Hindlimb muscle (tissue), 1 donor: ENCODE data around the gene OPCML. TPM values are rescaled to one million over a fixed set of nuclear protein-coding genes. Genes with fewer than 3 reads are reported as not detected.

Source experiments
- DNase-seq: peaks from one replicate; pipeline ENCODE4 v3.0.0-alpha.2; 2013
- polyA plus RNA-seq: library from polyadenylated mRNA; unstranded; fragments of 120-200 nt; gene quantifications from one replicate; pipeline ENCODE4 v1.2.1, GENCODE V29; 2013; ENCODE audit not compliant: insufficient read length

The OPCML gene
- polyA plus RNA-seq, 1 donor: 1.1 TPM

DNA sequence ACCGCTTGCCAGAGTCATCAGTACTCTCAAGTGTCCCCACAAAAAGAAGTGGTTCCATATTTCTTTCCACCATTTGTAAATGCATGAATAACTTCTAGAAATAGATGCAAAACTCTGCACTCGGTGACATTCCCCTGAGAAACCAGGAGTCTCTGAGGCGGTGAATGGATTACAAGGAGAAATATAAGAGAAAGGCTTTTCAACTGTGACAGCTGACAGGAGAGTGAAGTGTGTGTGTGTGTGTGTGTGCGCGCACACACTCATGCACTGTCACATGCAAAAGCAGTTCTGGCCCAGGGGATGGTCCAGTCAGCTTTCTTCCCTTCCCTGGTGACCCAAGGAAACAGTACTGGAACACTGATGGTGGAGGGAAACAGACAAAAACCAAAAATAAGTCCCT is 710.0 kb downstream of the OPCML start:
- DNase-seq: no peak

DNA sequence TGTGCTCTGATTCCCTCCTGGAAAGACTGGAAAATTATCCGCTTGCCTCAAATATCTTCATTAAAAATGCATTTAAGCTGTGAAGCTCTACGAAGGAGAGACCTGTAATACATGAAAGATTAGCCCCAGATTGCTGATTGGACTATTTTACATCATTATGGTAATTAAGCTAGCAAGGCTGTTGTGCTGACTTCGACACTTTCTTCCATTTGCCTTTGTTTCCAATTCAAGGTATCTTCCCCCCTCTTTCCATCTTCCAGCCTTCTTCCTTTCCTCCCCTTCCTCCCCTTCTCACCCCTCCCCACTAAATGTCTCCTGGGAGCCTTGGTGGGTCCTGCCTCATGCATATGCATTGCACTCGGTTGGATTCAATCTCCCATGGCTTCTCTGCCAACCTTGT is 710.8 kb downstream of the OPCML start:
- DNase-seq: no peak

DNA sequence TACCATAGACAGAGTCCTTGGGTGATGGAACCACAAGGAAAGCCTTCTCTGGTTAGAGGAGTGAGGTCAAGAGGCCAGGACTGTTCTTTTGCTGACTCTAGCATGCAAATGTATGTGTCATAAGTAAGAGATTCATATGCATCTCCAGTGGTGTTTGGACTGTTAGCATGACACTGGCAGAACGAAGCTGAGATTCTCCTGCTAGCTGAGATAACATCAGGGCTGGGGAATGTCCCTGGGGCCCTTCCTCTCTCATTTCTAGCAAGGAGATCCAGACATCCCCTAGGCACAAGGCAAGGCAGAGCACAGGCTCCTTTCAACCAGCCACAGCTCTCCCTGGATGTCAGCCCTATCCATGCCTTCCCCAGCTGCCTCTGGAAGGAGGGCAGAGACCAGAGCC is 711.3 kb downstream of the OPCML start:
- DNase-seq: no peak

DNA sequence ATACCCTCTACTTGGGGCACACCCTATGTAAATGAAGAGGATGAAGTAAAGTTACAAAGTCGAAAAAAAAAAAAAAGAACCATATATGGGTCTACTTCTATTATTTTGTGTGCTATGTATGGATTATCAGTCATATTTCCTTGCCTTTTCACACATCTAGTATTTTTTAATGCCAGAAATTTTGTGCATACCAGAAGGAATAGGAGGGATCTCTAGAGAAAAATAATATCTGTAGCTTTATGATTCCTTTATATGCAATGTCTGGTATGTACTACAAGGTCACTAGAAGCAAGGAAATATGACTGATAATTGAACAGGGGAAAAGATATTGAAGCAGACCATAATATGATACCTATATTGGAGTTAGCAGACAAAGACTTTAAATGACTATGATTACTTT is 713.4 kb downstream of the OPCML start:
- DNase-seq: no peak

DNA sequence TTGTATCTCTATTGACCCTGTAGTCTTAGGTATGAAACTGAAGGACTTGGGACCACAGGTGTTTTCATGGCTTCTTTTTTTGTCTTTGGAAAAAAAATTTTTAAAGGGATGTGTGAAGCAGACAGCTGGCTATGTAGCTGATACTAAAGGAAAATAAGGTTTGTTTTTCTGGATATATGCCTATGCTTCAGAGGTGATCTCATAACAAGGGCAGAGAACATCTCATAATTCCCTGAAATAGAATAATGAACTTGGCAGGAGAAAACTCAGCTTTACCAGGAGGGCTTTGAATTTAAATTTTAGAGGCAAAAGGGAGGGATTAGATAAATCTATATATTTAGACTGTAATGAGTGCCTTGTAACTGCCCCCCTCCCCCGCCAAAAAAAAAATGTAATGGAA is 714.9 kb downstream of the OPCML start:
- DNase-seq: no peak

DNA sequence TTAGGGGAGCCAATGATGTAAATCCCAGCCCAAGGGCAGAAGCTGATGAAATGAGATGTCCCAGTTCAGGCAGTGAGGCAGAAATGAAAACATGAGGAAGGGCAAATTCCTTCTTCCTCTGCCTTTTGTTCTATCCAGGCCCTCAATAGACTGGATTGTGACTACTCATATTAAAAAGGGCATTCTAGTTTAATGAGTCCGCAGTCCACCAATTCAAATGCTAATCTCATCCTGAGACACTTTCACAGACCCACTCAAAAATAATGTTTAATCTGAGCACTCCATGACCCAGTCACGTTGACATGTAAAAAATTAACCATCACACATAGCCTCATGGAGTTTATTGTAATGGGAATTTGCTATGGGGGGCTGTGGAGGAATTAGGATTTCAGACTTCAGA is 717.9 kb downstream of the OPCML start:
- no peak for DNase-seq

DNA sequence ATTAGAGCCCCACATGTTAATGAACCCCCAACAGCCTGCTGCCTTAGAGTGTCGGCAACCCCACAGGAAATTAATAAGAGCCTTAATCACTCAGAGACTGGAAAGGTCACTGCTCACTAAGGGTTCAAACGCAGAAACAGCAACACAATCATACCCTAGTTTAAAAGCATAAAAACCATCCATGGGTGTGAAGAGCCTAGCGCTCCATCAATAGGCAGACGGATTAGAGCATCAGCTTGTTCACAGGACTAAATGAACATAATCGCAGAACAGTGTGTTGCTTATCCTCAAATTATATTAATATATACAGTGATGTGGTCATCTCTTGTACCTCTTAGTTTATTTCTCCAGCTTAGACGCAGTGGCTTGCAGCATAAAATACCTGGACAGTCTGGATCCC is 720.7 kb downstream of the OPCML start:
- no peak for DNase-seq

DNA sequence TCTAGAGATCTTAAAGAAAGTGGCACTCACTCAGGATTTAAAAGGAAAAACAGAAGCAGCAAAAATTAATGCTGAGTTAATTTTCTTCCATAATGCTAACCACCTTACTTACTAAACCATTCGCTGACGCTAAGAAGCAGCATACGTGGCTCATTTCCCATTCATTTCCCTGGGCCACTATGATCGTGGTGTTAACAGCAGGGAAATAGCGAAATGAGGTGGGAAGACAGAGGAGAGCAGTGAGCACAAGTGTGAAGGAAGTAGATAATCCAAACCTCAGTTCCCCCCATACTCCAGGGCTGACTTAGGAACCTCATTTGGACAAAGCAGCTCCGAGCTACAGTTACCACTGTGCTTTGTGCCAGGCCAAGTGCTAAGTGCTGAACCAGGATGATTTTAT is 723.2 kb downstream of the OPCML start:
- DNase-seq: no peak

DNA sequence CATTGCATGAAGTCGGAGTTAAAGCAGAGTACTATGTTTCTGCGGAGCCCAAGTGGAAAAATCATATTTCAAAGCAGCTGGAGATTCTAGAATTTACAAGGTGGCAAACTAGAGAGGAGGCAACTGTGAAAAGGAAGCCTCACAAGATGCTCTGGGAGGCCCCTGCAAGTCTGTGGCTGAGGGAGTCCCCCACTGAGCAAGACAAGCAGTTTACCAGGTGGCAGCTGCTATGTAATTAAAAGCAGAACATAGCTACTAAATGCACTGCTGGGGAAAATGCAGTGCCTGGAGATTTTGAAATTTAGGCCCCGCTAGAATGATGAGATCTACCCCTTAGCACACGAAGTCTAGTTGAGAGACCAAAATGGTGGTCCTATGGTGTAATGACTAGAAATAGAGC is 728.0 kb downstream of the OPCML start:
- DNase-seq: no peak

DNA sequence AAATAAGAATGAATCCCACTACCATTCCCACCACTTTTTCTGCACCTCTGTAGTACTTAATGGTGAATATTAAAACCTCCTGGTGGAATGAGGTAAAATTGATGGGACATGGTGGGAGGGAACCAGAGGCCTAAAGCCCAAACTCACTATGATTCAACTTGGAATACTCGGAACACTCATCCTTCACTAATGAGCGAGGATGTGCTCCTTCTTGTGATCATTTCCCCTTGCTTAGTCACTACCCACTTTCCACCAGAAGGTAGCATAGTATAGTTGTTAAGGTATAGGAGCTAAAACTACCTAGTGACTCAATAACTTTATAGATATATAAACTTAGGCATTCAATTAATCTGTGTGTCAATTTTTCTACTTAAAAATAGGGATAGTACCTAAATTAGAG is 728.9 kb downstream of the OPCML start:
- DNase-seq: no peak

DNA sequence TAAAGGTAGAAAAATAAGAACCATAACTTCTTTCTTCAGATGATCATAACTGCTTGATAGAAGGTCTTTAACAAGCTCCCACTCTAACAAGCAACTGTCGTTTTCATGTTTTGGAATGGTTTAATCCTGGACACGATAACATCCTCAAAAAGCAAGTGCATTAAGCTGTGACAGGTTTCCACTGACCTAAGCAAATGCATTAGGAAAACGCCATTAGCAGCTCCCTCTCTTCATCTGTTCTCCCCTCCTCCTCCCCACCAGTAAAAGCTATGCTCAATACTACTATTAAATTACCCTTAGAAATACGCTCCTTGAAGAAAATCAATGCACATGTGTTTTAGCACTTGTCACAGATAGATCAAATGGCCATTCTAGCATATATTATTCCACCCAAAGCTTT is 729.4 kb downstream of the OPCML start:
- no peak for DNase-seq

DNA sequence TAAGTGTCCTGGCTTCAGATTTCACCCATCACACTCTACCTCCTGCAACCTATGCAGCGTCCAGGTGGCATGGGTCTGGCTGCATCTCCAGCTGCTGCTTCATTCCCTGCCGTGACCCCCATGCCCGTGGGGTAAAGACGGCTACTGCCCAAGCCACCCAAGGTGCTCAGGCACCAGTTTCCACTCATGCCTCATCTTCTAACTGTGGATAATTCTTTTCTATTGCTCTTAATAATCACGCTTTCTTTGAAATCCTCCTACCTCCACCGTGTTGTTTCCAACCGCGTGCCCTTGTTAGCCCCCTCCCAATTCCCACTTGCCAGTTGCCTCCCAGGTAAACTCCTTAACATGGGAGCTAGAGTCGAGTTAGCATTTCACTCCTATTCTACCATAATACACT is 738.5 kb downstream of the OPCML start:
- DNase-seq: no peak

DNA sequence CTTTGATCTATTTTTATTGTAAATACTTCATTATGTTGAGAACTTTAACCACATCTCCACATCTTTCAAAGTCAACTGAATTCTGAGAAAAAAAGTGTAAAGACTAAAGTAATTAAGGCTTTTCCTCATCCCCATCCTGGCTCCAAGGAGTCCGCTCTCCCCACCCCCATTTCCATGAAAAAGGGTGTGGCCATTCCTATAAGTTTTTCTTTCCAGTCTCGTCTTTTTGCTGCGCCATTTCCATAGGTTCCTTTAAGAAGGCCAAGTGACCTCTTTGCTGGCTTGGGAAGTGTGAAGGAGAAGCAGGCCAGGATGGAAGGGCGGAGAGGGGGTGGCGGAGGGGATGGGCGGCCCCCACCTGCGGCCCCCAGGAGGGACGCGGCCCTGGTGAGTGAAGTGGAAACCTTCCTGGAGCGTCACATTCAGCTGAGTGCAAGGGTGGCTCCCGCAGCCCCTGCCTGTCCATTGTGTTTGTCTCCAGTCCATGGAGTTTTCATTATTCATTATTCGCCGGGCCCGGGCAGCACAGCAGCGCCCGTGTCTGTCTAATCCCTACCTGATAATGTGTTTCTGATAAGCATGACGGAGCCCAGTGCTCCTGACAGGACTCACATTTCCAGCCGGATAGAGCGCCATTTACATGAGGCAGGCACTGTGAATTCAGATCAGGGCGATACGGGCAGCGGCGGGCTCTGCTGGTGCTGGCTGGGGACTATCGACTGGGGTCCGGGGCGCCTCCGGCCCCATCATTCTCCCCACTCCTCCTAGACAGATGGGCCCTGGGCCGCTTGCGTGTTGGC is 739.8 kb downstream of the OPCML start:
- no peak for DNase-seq

DNA sequence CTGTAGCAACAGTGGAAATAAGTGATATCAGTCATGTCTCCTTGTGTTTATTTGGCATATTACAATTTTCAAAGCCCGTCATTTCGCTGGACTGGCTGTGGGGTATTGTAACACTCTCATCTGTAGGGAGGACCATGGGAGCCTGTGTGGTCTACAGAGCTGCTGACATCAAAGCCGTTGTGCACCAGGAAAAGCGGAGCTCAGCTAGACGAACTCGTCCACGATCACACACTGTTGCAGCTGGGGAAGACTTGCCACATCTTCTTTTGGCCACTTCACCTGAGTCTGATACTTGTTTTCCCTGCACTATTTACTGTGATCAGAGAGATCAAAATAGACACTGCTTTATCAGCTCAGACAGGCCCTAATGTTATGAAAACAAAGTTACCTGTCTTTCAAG is 741.3 kb downstream of the OPCML start:
- DNase-seq: no peak

DNA sequence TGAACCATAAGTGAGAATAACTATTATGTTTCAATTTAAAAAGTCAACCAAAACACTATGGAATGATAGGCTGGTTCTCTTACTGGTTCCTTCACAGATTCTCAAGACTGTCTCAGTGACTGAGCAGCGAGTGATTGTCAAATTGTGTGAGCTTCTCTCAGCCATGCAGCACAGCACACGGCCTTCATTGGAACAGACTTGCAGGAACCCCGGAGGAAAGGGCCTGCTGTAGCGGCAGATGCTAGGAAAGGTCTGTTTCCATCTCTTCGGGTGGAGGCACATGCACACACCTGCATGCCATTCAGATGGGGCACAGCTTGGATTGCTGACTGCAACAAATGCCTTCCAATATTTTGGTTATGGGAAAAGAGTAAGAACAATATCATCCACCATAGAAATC is 741.8 kb downstream of the OPCML start:
- no peak for DNase-seq

DNA sequence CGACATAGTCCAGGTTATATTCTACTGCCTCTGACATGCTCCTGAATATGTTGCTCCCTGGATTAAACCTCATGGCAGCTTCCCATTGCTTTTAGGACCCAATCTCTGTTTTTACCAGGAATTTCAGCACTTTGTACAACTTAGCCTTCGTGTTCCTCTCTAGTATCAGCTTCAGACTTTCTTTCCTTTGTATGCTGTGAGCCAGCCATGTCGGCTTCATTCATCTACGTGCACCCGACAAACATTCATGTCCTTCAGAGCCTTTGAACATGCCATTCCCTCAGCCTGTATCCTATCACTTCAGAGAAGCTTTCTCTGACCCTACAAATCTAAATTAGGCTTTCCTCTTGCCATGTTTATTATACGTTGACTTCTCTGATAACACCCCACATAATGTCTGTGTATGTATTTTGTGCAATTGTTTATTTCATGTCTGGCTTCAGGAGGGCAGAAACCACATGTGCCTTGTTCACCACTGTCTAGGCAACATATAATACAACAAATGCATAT is 743.4 kb downstream of the OPCML start:
- no peak for DNase-seq

DNA sequence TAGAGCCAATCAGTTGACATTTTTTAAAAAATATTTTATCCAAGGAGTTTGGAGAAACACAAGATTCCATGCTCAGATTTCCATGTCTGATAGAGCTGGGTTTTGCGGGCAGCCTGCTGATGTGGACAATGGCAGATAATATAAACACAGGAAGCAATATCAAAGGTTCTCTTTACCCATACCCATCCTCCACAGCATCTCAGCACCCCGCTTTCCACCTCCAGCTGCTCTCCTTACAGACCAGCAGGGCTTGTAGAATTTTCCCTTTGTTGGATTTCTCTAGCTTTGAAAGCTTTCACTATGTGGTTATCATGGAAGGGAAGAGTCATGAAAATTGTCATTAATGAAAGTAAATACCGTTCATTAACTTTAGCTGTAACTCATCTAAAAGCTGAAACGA is 746.4 kb downstream of the OPCML start:
- DNase-seq: no peak

DNA sequence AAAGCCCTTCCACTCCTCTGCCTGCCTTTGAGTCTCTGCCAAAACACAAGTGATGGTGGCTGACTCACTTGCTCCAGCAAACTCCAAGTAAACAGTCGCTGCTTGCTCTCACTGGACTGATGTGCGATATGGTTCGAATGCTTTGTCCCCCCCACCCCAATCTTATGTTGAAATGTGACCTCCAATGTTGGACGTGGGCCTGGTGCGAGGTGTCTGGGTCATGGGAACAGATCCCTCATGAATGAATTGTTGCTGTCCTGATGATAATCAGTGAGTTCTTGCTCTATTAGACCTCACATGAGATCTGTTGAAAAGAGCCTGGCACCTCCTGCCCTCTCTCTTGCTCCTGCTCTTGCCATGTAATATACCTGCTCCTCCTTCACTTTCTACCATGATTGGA is 747.9 kb downstream of the OPCML start:
- no peak for DNase-seq

DNA sequence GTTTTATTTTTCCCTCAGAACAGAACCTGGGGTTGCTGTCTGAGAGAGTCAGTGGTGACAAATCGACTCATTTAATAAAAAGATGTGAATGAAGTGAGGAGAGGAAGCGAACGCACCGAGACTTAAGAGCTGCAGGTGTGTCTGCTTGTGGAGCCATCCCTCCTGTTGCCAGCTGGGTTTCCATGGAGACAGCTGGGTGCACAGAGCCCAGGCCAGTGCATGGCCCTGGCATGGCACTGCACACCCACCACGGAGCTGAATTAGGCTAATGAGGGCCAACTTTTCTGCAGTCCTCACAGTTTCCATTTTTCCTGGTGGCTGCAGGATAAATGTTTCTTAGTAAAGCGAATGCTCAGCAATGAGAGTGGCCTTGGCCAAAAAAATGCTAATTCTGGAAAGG is 750.2 kb downstream of the OPCML start:
- DNase-seq: no peak

DNA sequence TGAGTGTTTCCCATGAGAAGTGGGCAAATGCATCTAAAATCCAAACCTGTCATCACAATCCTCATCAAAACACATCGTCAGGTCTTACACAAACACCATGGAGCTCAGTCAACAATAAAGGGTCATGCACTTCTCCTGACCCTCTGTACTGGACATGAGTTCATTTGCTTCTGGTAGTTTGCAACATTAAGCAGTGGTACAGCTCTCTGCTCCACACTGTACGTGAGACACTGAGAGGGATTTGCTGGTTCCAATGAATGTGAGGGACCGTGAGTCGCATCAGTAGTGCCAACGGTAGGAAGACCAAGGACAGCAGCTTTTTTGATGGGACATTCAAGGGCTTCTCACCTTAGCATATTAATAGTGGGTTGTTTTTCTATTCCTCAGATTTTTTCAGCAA is 752.3 kb downstream of the OPCML start:
- DNase-seq: no peak

DNA sequence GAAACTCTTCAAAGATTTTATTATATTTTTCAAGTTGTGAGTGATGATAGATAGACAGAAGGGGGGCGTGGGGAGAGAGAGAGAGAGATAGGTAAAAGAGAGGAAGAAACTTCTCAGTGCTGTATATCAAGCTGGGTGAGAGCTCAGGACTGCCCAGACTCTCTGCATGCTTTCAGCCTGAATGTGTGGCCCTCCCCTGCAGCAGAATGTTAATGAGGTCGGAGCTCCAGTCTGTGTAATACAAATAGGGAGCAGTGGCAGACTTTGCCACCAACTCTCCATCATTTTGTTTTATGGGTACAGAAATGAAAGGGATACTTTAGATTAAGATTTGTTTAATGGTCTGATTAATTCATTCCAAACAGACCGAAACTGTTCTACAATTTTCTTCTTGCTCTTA is 752.8 kb downstream of the OPCML start:
- no peak for DNase-seq

DNA sequence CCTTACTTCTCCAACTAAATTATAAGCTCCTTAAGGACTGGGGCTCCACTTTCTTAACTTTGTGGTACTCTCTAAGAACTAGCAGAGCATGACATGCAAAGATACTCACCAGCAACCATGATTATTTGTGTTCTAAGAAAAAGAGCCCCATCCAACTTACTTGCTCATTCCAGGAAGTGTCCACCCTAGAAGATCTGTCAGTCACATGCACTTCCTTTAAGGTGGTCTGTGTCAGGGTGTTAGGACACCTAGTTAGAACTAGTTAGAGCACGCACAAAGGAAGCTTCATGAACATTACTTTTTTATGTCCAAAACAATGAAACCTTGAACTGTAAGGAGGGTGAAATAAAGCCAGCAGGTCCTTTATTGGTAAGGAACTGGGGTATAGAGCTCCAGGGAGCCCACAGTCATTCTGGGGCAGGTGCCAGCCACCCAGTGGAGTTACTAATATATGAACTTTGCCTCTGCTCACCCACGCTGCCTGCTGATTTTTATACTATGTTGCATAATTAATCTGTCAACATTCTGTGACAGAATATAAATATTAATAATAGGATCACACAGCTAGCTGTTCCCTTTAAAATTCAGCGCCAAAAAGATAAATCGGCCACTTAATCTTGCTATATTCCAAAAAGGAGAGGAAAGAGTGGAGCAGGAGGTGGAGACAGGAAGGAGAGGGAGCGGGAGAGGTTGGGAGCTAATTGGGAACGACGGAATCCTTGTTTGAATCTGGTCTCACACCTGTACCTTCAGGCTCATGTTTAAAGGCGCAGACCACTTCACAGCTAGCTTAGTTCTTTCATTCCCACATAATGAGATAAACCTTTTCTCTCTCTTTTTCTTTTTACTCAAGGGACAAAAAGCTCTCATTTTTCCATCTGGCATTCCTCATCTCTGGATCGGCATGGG is 755.0 kb downstream of the OPCML start:
- no peak for DNase-seq

DNA sequence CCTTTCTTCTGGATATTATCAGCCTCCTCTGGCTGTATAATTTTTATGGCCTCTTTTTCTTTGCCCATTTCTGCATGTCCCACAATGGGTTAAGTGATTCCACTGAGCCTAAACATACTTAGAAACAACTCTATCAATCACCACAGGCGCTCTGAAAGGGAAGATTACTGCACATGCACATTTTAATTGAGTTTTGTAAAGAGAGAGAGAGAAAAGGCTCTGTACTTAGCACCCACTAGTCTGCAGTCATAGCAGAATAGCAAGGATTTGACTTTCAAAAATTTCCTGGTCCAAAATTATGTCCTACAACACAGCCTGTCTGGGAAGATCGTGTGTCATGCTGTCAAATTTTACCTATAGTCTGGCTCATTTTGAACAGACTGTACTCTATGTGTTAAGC is 758.5 kb downstream of the OPCML start:
- no peak for DNase-seq
